Fibroblast of peridontal ligament (primary cell): ENCODE data around the gene HS3ST4.

Experiments
- DNase-seq: peaks from one replicate; pipeline ENCODE4 v3.0.0-alpha.2; 2010; ENCODE audit errors: extremely low read depth

The HS3ST4 gene

DNA sequence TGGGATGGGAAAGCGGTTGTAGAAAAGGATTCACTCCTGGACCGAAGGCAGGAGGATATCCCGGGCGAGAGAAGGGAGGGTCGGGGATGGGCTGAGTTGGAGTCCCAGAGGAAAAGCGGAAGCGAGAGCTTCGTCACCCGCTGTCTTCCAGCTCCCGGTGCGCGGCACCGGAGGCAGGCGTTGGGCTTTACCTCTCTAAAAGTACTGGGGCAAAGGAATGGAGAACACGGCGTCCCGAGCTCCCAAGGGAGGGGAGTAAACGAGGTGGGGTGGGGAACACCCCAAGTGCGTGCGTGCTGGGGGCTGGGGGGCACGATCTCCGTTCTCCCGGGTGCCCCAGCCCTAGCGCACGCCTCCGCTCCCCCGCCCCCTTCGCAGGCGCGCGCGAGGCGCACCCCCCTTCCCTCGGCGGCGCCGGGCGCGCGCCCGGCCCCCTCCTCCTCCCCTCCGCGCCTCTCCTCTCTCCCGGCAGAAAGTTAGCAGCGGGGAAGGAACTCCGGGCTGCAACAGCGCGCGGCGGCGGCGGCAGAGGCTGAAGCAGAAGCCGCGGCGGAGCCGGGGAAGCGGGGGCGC lies at the start of gene HS3ST4:
HS3ST4 (plus strand) TSS at position 441 of the 573 bp plus-strand sequence.
- no peak for DNase-seq

DNA sequence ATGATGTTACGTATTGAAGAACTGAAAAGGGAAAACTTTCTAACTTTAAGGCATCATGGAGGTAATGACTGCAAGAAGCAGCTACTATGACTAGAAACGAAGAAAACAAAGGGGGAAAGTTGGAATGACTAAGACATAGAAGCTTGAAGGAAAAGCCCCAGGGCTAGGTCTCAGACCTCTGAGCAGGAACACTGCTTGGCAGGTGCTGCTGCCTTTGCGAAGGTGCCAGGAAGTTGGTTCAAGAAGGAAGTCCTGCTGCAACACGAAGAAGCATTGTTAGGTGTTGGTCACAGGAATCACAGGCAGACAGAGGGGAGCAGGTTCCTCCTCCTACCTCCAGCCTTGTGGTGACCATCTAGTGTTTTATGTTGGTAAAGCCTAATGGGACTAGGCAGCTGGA lies 48.1 kb upstream of the HS3ST4 start:
- DNase-seq = no peak

DNA sequence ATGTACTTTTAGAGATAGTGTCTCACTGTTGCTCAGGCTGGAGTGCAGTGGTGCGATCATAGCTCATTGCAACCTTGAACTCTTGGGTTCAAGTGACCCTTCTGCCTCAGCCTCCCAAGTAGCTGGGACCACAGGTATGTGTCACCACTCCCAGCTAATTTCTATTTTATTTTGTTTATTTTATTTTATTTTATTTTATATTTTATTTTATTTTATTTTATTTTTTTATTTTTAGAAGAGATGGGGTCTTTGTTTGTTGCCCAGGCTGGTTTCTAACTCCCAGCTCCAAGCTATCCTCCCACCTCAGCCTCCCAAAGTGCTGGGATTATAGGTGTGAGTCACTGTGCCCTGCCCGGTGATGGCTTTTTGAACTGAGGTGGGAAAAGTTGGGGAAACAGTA lies 35.1 kb upstream of the HS3ST4 start:
- no peak for DNase-seq

DNA sequence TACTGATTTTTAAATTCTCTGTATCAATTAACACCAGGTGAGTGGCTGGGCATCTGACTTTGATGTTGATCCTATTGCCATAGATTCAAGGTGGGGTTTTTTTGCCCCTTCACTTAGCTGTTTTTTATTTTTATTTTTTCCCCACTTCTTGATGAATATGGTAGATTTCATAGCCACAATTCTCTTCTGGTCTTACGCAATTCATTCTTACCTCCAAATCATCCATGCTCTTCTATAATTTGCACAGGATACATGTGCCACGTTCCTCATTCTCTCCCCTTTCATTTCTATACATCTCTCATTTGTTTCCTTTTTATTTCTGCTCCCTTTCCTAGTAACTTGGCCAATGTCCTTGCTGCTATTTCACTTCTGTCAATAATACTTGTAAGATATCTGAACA lies 14.9 kb upstream of the HS3ST4 start:
- no peak for DNase-seq

DNA sequence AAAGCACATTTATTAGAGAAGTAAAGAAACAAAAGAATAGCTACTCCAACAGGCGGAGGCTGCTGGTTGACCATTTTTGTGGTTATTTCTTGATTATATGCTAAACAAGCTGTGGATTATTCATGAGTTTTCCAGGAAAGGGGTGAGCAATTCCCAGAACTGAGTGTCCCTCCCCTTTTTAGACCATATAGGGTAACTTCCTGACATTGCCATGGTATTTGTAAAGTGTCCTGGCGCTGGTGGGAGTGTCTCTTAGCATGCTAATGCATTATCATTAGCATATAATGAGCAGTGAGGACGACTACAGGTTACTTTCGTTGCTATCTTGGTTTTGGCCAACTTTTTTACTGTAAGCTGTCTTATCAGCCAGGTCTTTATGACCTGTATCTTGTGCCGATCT lies 12.2 kb upstream of the HS3ST4 start:
- no peak for DNase-seq

DNA sequence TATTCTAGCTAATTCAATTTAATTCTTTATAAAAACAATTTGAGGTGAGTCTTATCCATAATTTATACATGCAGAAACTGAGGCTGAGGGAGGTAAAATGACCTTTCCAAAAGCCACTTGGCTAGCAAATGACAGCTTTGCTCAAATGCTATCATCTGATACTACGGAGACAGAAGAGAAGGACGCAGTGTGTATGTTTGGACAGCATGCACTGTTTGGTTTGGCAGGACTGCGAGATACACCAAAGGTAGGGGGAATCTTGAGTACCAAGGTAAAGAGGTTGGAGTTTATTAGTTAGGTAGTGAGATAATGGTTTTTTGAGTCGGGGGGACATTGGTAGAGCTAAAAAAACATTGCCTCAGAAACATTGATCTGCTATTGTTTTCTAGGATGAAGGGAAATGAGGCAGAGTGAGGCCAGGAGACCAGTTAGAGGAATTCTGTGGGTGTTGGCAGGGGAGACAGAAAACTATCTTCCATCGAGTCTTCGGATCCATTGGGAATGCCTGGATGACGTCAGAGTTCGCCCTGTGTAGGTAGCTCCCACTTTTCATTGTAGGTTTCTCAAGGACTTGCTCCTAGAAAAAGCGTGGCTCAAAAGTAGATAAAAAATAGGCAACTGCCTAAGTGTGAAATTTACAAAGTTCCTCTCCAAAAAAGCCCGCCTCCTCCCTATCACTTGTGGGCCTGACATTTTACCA lies 2.5 kb upstream of the HS3ST4 start:
- no peak for DNase-seq

DNA sequence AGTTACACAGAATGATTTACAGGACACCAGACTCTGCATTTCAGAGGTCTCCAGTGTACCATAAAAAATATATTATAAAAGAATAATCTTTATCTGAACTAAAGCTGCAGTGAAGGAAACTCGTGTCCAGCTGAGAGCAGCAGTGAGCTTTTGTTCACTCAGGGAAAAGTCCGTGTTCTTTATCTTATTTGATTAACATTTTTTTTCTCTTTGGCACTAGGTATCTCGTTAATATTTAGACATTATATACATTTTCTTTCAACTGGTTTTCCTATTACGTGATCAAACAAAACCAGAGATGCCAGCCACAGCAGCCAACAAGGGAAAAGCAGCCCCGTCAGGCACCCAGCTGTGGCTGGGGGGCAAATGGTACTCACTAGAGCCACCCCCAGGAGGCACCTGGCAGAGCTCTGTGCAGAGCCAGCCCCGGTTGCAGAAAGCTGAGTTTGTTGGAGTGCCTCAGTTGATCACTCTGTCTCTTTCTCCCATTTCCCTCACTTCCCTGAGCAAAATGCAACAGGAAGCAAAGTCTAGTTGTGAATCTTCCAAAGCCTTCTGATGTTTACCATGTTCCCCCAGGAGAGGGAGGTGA lies 1.1 kb upstream of the HS3ST4 start:
- DNase-seq = no peak

DNA sequence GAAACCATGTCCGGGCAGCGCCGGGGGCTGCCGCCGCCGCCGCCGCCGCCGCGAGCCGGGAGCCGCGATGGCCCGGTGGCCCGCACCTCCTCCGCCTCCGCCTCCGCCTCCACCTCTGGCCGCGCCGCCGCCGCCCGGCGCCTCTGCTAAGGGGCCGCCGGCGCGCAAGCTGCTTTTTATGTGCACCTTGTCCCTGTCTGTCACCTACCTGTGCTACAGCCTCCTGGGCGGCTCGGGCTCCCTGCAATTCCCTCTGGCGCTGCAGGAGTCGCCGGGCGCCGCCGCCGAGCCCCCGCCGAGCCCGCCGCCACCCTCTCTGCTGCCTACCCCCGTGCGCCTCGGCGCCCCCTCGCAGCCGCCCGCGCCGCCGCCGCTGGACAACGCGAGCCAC lies 587 bp downstream of the HS3ST4 start:
- no peak for DNase-seq

DNA sequence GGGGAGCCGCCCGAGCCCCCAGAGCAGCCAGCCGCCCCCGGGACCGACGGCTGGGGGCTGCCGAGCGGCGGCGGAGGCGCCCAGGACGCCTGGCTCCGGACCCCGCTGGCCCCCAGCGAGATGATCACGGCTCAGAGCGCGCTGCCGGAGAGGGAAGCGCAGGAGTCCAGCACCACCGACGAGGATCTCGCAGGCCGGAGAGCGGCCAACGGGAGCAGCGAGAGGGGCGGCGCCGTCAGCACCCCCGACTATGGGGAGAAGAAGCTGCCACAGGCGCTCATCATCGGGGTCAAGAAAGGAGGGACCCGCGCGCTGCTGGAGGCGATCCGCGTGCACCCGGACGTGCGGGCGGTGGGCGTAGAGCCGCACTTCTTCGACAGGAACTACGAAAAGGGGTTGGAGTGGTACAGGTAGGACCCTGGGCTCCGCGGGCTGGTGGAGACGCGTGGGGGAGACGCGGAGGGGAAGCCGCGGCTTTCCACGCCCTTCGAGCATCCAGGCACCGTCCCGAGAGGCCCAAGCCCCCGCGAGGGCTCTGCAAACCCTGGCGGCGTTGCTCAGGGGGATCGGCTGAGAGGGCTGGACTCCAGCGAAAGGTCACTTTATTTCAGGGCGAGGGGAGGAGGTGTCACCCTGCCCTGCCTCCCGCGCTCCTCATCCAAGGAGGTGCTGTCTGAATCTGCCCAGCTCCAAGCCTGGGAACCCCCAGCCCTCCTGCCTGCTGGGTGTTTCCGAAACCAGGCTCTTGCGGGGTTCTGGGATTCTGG lies 1.2 kb downstream of the HS3ST4 start:
- no peak for DNase-seq

DNA sequence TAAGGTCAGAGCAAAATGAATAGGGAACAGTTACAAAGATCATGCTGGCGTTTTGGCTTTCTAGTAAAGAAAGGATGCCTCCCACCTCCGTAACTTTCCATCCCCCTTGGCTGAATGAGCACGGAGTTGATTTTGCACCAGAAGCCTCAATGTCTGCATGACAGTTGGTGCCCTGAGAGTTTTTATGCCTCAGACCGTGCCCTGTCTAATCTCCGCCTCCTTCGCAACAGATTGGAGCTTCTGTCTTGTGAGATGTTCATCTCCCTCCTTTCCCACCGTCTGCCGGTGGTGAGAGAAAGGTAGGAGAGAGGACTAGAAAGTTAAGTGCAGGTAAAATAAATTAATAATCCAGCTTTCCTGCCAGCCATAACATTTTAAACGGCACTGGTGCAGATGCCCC lies 1.9 kb downstream of the HS3ST4 start:
- DNase-seq = no peak

DNA sequence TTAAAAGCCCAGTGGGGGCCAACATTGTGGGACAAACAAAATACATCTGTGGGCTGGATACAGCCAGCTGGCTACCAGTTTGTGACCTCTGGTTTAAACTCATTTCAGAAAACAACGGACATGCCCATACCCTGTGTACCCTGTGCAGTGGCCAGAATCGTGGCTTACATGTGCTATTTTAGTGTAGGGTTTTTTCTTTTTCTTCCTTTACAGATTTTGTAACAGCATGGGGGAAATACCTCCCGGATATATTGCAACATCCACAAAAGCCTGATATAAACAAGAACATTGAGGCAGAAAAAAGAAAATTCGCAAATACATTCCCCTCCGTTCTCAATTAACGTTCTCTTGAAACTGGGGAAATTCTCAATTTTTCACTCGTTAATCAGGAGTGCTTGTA lies 7.3 kb downstream of the HS3ST4 start:
- no peak for DNase-seq

DNA sequence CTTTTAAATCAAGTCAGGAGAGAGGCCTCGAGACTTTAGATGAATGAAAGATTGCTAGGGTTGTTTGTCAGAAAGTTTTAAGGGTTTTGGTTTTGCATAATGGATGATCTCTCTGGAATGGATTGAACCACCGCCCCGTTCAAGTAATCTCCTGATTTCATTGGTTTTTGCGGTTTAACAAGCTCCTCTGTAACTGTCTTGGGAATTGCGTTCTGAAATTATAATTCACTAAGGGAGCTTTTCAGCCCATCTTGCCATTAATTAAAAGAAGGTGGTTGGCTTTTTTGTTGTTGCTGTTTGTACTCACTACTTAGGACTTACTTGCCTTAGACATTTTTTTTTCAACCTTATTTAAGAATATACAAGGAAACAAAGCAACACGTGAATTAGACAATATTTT lies 8.8 kb downstream of the HS3ST4 start:
- no peak for DNase-seq

DNA sequence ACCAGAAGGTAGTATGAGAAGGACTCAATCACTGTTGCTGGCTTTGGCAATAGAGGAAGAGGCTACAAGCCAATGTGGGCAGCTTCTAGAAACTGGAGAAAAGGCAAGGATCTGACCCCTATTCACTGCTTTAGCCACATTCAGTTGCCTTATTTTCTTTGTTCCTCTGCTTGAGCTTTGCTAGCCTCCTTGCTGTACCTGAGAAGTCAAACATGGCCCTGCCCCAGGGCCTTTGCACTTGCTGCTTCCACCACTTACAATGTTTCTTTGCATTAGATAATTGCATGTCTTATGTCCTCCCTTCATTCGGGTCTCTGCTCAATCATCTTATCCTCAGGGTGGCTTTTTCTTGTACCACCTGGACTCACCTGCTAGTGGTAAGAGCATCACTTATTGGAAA lies 15.8 kb downstream of the HS3ST4 start:
- no peak for DNase-seq

DNA sequence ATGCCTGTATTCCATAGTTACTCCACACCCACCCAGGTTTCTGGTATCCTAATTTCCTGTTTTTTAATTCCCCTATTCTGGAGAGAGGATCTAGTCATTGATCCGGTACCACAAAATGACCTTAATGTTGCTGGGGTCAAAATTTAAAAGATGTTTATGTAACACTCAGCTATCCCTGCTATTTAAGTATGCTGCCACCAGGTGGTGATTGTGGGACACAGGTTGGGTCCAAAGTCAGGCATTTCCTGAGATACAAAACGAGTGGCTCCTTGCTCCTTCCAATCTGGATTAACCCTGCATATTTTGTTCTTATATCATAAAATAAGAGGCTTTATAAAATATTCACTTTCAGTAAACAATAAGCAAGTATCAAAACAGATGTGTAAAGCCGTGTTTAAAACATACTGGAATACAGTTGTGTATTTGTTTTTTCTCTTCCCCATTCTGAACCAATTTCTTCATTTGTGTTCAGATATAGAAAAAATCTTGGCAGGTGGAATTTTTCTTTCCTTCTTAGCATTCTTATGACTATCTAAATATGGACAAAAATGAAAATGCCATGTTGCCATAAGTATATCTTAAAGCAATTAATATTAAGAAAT lies 16.3 kb downstream of the HS3ST4 start:
- no peak for DNase-seq

DNA sequence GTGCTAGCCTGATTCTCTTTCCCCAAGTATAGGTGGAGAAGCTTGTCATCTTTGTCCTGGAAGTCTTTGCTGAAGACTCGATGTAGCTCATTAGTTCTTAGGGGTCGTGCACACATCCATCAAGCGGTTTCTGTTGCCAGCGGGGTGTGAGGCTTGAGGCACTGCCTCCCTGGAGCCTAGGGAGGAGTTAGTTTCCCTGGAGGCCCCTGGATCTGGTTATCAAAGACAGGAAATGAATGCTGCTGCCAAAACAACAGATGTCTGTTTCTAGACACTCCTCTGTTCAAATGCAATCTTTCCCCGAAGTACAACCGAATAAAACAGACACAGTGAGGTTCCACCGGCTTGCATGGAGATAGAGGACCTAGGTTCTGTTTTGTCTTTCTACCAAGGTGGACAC lies 17.5 kb downstream of the HS3ST4 start:
- no peak for DNase-seq

DNA sequence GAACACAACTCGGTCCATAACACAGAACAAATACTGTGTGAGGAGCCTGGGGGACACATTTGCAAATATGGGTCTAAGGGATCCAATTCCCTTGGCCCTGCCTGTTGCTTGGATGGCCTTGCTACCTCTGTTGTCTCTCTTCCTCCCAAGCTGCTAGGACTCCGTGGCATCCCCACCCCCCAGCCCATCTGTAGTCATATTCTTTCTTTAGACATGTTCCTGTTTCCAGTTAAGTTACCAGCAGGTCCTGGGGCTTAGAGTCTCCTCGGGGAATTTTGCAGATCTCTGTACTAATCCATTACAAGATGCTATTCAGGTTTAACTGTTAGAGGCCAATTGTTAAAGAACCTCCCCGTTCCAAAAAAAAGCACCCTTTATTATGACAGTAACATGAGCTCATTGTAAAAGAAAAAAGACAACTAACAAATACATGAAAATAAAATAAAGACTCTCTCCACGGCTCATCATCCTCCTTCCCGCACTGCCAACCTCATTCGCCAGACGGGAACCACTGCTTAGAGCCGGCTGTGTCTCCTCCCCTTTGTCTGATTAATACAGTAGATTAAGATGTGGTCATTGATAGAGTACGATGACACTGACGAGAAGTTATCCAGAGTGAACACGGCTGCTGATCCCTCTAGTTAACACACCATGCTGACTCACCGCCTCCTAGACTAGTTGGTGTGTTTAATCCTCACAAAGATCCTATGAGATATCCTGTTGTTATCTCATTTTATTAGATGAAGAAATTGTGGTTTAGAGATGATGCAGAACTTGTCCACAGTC lies 22.2 kb downstream of the HS3ST4 start:
- no peak for DNase-seq

DNA sequence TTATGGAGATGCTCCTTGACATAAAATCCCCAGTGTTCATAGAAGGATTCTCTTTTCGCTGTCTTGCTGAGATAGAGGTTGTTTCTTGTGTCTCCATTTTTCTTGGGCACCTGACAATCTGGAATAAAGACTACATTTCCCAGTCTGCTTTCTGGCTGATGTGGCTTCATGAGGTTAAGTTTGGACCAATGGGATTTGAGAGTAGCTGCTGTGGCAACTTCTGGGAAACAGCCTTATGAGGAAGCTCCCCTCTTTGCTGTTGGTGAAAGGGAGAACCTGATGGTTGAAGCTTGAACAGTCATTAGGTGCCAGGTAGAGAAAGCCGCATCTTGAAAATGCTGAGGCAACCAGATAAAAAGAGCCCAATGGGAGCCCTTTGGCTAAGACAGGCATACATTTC lies 24.4 kb downstream of the HS3ST4 start:
- DNase-seq = no peak

DNA sequence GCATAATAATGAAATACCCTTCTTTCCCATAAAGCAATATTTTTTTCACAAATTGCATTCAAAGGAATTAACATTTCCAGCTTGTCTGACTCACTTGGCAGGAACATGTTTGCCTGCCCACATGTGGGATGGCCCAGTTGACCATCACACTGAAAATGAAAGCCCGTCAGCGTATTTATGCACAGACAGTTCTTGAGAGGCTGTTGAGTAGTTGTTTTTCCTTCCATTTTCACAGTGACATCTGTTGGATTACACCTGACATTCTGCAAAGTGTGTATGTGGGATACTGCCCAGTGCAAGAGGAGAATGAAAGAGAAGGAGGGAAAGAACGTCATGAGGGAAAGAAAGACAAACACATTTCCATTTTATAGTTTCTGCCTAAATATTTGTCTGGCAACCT lies 29.7 kb downstream of the HS3ST4 start:
- no peak for DNase-seq

DNA sequence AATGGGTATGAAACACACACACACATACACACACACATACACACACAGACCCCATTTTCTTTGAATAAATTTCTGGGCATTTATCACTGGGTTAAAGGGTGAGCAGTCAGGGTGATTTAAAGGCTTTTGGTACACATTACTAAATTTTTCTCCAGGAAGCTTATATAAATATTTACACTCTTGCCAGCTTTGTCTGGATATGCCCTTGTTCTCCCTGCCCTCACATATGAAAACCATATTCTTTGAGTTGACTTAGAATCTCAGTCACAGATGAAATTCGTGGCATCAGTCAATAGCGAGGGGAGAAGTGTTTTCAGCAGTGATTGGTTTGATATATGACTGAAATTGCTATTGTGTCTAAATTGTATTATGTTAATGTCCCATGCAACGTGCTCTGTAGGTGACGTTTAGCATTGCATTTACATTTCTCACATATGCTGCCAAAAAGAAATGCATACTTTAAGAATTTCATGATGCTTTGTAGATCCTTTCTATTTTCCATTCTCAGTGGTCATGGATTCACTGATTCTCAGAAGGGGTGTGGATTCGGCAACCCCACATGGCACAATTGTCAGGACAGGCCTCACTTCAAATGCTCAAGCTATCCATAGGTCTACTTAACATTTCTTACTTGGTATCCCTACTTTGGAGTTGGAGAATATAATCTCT lies 34.8 kb downstream of the HS3ST4 start:
- no peak for DNase-seq

DNA sequence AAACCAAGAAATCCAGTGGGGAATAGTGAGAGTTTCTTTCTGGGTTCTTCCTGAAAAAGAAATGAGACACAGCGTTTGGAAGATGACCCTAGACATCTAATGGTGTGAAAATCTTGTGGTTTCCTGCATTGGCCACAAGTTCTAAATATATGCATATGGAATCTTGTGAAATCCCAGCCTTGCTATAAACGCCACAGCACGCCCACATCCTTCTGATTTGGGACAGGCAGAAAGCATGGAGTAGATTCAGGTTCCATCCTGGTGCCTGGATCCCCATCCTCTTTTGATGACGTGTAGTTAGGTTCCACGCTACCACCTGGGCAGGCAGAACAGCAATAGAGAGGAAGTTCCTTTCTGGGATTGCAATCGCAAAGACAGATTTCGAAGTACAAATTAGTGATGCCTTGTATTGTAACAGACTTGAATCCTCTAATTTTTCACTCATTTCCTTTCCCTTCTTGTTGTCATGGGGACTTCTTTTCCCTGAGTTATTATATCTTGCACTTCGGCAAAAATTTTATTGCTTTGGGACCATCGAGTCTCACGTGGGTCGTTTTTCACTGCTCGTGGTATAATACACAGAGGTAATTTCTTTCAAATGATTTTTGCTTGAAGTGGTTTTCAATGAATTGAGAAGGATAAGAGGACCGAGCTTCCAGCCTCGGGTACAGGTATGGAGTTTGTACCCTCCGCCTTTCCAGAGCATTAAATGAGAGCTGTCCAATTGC lies 37.6 kb downstream of the HS3ST4 start:
- DNase-seq = no peak
